GM08714 (cell line): Measurements from ENCODE around the gene CSNK2A2.
A peak's percentile ranks its signal among the peaks of the same experiment; 100 is the strongest.

Experiments used
- H3K4me3 ChIP-seq: fragments of 200-500 bp; sonication (Bioruptor generic); 2 replicates; pipeline ENCODE4 v1.5.1; 2014; ENCODE audit warnings: mild to moderate bottlenecking, low read length, inconsistent platforms
- ZNF274 ChIP-seq: IDR thresholded peaks from 2 replicates; pipeline ENCODE4 v1.6.1; 2012; ENCODE audit warnings: mild to moderate bottlenecking, low read depth, low read length

The CSNK2A2 gene

GRCh38 chr16:58137581-58137980, 60.3 kb downstream of the CSNK2A2 start:
- no peak overlapping the region for H3K4me3 ChIP-seq
- no peak for TF ChIP-seq ZNF274

GRCh38 chr16:58129097-58129936, 68.6 kb downstream of the CSNK2A2 start, which contains the start of gene CFAP20:
Gene CFAP20, minus strand, starts transcription at chr16:58129381. Its CDS starts 266 bp downstream, at chr16:58129115.
- peak within 1 kb of the TSS; percentile 71 for H3K4me3 ChIP-seq
- TF ChIP-seq ZNF274: no peak

- peak overlapping the region; percentile 71 for H3K4me3 ChIP-seq
- no peak for TF ChIP-seq ZNF274
Observed at GRCh38 chr16:58128711-58129096, 69.2 kb downstream of the CSNK2A2 start.

GRCh38 chr16:58128181-58128631, 69.7 kb downstream of the CSNK2A2 start:
- peak overlapping the region; percentile 71 for H3K4me3 ChIP-seq
- no peak for TF ChIP-seq ZNF274

GRCh38 chr16:58127634-58128033, 70.3 kb downstream of the CSNK2A2 start:
- H3K4me3 ChIP-seq: peak overlapping the region; percentile 71
- TF ChIP-seq ZNF274: no peak

- no peak for TF ChIP-seq ZNF274
- H3K4me3 ChIP-seq: peak overlapping the region; percentile 71
Observed at GRCh38 chr16:58127033-58127556, 70.8 kb downstream of the CSNK2A2 start.

- no peak for TF ChIP-seq ZNF274
- H3K4me3 ChIP-seq: no peak overlapping the region
Observed at GRCh38 chr16:58126451-58126961, 71.4 kb downstream of the CSNK2A2 start.

- TF ChIP-seq ZNF274: no peak
- H3K4me3 ChIP-seq: no peak overlapping the region
Observed at GRCh38 chr16:58125781-58126335, 72.0 kb downstream of the CSNK2A2 start.

- no peak for TF ChIP-seq ZNF274
- H3K4me3 ChIP-seq: no peak overlapping the region
Observed at GRCh38 chr16:58125041-58125440, 72.9 kb downstream of the CSNK2A2 start.

GRCh38 chr16:58124601-58124915, 73.3 kb downstream of the CSNK2A2 start:
- H3K4me3 ChIP-seq: no peak overlapping the region
- TF ChIP-seq ZNF274: no peak

GRCh38 chr16:58123896-58124600, 73.9 kb downstream of the CSNK2A2 start:
- no peak for TF ChIP-seq ZNF274

GRCh38 chr16:58121132-58121531, 76.8 kb downstream of the CSNK2A2 start:
- no peak overlapping the region for H3K4me3 ChIP-seq
- TF ChIP-seq ZNF274: no peak

More at GRCh38 chr16:58123896-58124600, 73.9 kb downstream of the CSNK2A2 start:
- no peak overlapping the region for H3K4me3 ChIP-seq

- no peak overlapping the region for H3K4me3 ChIP-seq
- no peak for TF ChIP-seq ZNF274
Observed at GRCh38 chr16:58120234-58120633, 77.7 kb downstream of the CSNK2A2 start.

- TF ChIP-seq ZNF274: no peak
- no peak overlapping the region for H3K4me3 ChIP-seq
Observed at GRCh38 chr16:58119509-58119845, 78.4 kb downstream of the CSNK2A2 start.
